Esophagus squamous epithelium (tissue), 5 donors: ENCODE measurements around the gene SP3. TPM values are rescaled to one million over a fixed set of nuclear protein-coding genes. Genes with fewer than 3 reads are reported as not detected.

Source experiments
- DNase-seq: peaks from one replicate; lab custom pipeline; 2025; lab: John Stamatoyannopoulos, UW
- H3K27ac ChIP-seq, 4 donors: fragments of 200-600 bp; sonication (generic); one replicate each; pipeline ENCODE4 v1.5.1; 2016 to 2019; ENCODE audit warnings: mild to moderate bottlenecking in 1 of 4
- H3K27me3 ChIP-seq, 4 donors: fragments of 200-600 bp; sonication (generic); 1 replicate in 3 of 4; 2 replicates in 1 of 4; pipeline versions ENCODE4 v1.5.1 to v1.6.0; 2017 to 2021; ENCODE audit warnings: antibody characterized with exemption in 1 of 4
- H3K36me3 ChIP-seq, 3 donors: fragments of 200-600 bp; sonication (generic); one replicate each; pipeline ENCODE4 v1.5.1; 2016 to 2019
- H3K4me1 ChIP-seq, 3 donors: fragments of 200-600 bp; sonication (generic); one replicate each; pipeline ENCODE4 v1.5.1; 2017 to 2019
- H3K4me3 ChIP-seq, 4 donors: fragments of 200-600 bp; sonication (generic); 1 replicate in 3 of 4; 2 replicates in 1 of 4; pipeline ENCODE4 v1.5.1; 2016 to 2019; ENCODE audit warnings: mild to moderate bottlenecking in 2 of 4, moderate library complexity in 1 of 4
- H3K9me3 ChIP-seq, 3 donors: fragments of 200-600 bp; sonication (generic); one replicate each; pipeline ENCODE4 v1.5.1; 2016 to 2019
- CTCF ChIP-seq, 6 experiments: fragments of 450-650 bp in 4 of 6; fragments of 200-600 bp in 2 of 6; sonication (generic) in 2 of 6; IDR thresholded peaks; one replicate each; pipeline ENCODE4 v1.5.1; 2016 to 2019; ENCODE audit warnings: antibody characterized with exemption in 6 of 6, mild to moderate bottlenecking in 4 of 6, moderate library complexity in 4 of 6
- POLR2A ChIP-seq, 4 donors: fragments of 450-650 bp; IDR thresholded peaks; one replicate each; pipeline ENCODE4 v1.6.1; 2017; ENCODE audit warnings: antibody characterized with exemption in 4 of 4, mild to moderate bottlenecking in 4 of 4, moderate library complexity in 3 of 4
- WGBS, 2 donors: methylation state at CpG; one replicate each; pipeline ENCODE4 v1.1.5; 2018; 5-methylcytosine and 5-hydroxymethylcytosine counted together
- intact Hi-C: fragments of 100-400 bp; cut with DNase I; formaldehyde crosslinking; loops from one replicate; pipeline ENCODE4 v1.15.0; 2022
- total RNA-seq, 4 donors: library from RNA; depleted of rRNA; stranded (reverse); fragments of >200 nt; gene quantifications; one replicate each; pipeline ENCODE4 v1.1.0, GENCODE V29; 2016
- donor health status: DM: yes; HTN: yes; CAD: no.

SP3 gene
- total RNA-seq, 4 donors from 2014 or later: 41.3 to 97.8 (median 67.6) TPM

GRCh38 chr2:173972636-173973035, 7.5 kb upstream of the SP3 start:
- no peak for TF ChIP-seq CTCF (IDR thresholded peaks at IDR 0.05)
- TF ChIP-seq POLR2A (IDR thresholded peaks at IDR 0.05): no peak
- H3K27ac ChIP-seq: no peak overlapping the region
- WGBS, 2 donors: 86% methylated on average over 1 of the region's 3 CpGs; no CpG with 5 or more reads in 1 of the 2 donors
- no peak overlapping the region for H3K4me3 ChIP-seq
- H3K27me3 ChIP-seq: no peaks in the 10 kb centered on the region
- no peaks in the 10 kb centered on the region for H3K9me3 ChIP-seq
- no peaks in the 10 kb centered on the region for H3K36me3 ChIP-seq
- no peak for DNase-seq
- H3K4me1 ChIP-seq: no peaks in the 10 kb centered on the region
- intact Hi-C loops: no loop called here

DNA sequence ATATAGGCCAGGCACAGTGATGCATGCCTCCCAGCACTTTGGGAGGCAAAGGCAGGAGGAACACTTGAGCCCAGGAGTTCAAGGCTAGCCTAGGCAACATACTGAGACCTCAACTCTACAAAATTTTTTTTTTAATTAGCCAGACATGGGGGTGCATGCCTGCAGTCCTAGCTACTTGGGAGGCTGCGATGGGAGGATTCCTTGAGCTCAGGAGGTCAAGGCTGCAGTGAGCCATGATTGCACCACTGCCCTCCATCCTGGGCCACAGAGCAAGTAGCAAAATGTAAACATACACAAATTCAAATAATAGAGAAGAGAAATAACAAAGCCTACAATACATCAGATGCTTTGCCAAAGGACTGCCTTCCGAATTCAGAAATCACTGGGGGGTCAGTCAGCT, 7.0 kb upstream of the SP3 start:
- intact Hi-C loops: no loop called here
- WGBS, 2 donors: 100% methylated on average over 2 of the region's 2 CpGs

DNA sequence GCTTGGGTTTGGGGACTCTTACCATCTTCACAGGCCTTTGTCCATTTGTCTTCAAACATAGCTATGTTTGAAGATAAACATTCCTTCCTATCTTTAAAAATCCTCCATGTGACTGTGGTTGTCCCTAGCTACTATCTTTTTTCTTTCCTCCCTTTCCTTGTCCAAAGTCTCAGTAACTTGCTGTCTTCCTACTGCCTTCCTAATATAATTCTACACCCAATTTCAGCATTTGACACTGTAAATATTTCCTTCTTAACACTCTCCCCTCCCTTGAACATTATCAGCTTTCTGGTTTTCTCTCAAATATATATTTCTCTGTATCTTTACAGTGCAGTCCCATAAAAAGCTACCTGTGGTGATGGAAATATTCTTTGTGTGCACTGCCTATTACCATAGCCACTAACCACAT, 5.3 kb upstream of the SP3 start:
- H3K27me3 ChIP-seq: no peaks in the 10 kb centered on the region
- no peaks in the 10 kb centered on the region for H3K9me3 ChIP-seq
- no peak for DNase-seq
- no peak overlapping the region for H3K4me3 ChIP-seq
- no peak overlapping the region for H3K27ac ChIP-seq
- peaks cover 0 to 13% (median 6%) of the 10 kb centered on the region in 3 donors for H3K4me1 ChIP-seq
- intact Hi-C loops: no loop called here
- TF ChIP-seq POLR2A (IDR thresholded peaks at IDR 0.05): no peak
- TF ChIP-seq CTCF (IDR thresholded peaks at IDR 0.05): no peak
- no peaks in the 10 kb centered on the region for H3K36me3 ChIP-seq

More for the DNA sequence above, 7.0 kb upstream of the SP3 start:
- Histone ChIP-seq H3K36me3 (no peaks in the 10 kb centered on the region), H3K4me3 (no peak overlapping the region), H3K27me3 (no peaks in the 10 kb centered on the region), H3K9me3 (no peaks in the 10 kb centered on the region), H3K27ac (no peak overlapping the region), H3K4me1 (no peaks in the 10 kb centered on the region)
- DNase-seq: no peak
- TF ChIP-seq POLR2A (IDR thresholded peaks at IDR 0.05): no peak
- TF ChIP-seq CTCF (IDR thresholded peaks at IDR 0.05): no peak

- intact Hi-C loops: loop anchor here (10.0 kb wide), 1 partner anchor 65 kb away; no protein-coding TSS in a partner anchor
- DNase-seq: no peak
- no peaks in the 10 kb centered on the region for H3K27me3 ChIP-seq
- peaks cover 0 to 13% (median 6%) of the 10 kb centered on the region in 3 donors for H3K4me1 ChIP-seq
- TF ChIP-seq CTCF (IDR thresholded peaks at IDR 0.05) (no peak), POLR2A (IDR thresholded peaks at IDR 0.05) (no peak)
- H3K4me3 ChIP-seq: no peak overlapping the region
- H3K9me3 ChIP-seq: no peaks in the 10 kb centered on the region
- 57 to 65% methylated on average over 1 of the region's 1 CpG for WGBS, 2 donors
- no peak overlapping the region for H3K27ac ChIP-seq
- no peaks in the 10 kb centered on the region for H3K36me3 ChIP-seq
Measured at GRCh38 chr2:173969886-173970285, 4.7 kb upstream of the SP3 start.

DNA sequence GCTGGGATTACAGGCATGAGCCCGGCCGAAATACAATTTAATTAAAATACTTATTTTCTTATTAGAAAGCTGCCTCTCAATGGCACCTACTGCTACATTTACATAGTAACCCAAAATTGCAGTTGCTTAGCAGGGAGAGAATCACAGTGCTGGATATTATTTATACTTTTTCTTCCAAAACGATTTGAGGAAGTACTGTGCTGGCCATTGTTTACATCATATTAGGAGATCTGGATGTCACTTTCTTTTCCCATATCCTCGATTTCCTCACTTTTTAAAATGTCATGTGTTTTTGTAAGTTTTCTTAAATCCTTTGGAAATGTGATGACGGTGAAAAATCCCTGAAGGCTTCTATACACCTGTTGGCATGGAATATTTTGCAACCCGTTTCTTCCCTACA, 3.4 kb upstream of the SP3 start:
- Histone ChIP-seq H3K4me3 (no peak overlapping the region), H3K27ac (no peak overlapping the region), H3K36me3 (no peaks in the 10 kb centered on the region), H3K4me1 (peaks cover 0 to 13% (median 6%) of the 10 kb centered on the region in 3 donors), H3K27me3 (no peaks in the 10 kb centered on the region), H3K9me3 (no peaks in the 10 kb centered on the region)
- intact Hi-C loops: loop anchor here (10.0 kb wide), 1 partner anchor 66 kb away; no protein-coding TSS in a partner anchor
- TF ChIP-seq CTCF (IDR thresholded peaks at IDR 0.05): no peak
- TF ChIP-seq POLR2A (IDR thresholded peaks at IDR 0.05): no peak
- DNase-seq: no peak
- 67 to 68% methylated on average over 6 of the region's 6 CpGs for WGBS, 2 donors
